Neural crest cell (in vitro differentiated cells): ENCODE results near the gene MARK3. TPM values are rescaled to one million over a fixed set of nuclear protein-coding genes. Genes with fewer than 3 reads are reported as not detected.

Experiments
- DNase-seq: peaks from one replicate; pipeline ENCODE4 v3.0.0; 2021; ENCODE audit warnings: low read depth, mixed read lengths, low spot score
- H3K27ac Mint-ChIP-seq: one replicate; pipeline ENCODE4 v1.8.0; 2021; ENCODE audit warnings: mild to moderate bottlenecking, mixed read lengths; ENCODE audit not compliant: unreplicated experiment
- H3K27me3 Mint-ChIP-seq: 2 replicates; pipeline ENCODE4 v1.8.0; 2021; ENCODE audit warnings: low read depth, mild to moderate bottlenecking, mixed read lengths
- H3K36me3 Mint-ChIP-seq: 2 replicates; pipeline ENCODE4 v1.8.0; 2021; ENCODE audit warnings: low read depth, mild to moderate bottlenecking, mixed read lengths
- H3K4me1 Mint-ChIP-seq: 2 replicates; pipeline ENCODE4 v1.8.0; 2021; ENCODE audit warnings: mixed read lengths
- H3K4me3 Mint-ChIP-seq: one replicate; pipeline ENCODE4 v1.8.0; 2021; ENCODE audit warnings: mild to moderate bottlenecking, mixed read lengths
- H3K9me3 Mint-ChIP-seq: 2 replicates; pipeline ENCODE4 v1.8.0; 2021; ENCODE audit warnings: mixed read lengths
- total RNA-seq: library from RNA; stranded (reverse); gene quantifications from 2 replicates; pipeline ENCODE4 v1.2.1, GENCODE V29; 2021
- TF ChIP-seq, protein P1 (sequence below): fragments of 200-600 bp; sonication (generic); conservative IDR thresholded peaks from 2 replicates; pipeline ENCODE4 v1.5.0; 2021; ENCODE audit warnings: antibody characterized with exemption, mild to moderate bottlenecking

MARK3 gene
- total RNA-seq, 1 donor from 2014 or later, result 98.8 TPM

DNA sequence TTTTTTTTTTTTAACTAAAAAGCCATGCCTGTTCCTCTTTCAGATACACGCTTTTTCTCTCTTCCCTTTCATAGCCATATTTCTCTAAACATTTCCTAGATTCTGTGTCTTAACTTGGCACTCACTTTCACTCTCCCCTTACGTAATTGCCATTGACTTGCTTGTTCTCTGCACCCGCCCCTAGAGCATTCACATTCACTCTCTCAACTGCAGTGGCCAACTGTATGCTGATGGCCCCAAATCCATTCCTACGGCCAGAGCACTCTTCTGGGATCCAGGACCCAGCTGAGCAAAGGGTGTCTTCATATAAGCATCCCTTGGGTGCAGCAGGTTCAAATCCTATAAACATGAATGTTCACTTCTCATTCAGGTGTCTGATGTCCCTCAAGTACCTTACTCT is 77.9 kb downstream of the MARK3 start:
- DNase-seq, result no peak
- Mint-ChIP-seq H3K4me1 (no peaks in the 10 kb centered on the region), H3K27ac (no peak overlapping the region), H3K4me3 (no peak overlapping the region), H3K9me3 (no peaks in the 10 kb centered on the region), H3K27me3 (no peaks in the 10 kb centered on the region), H3K36me3 (peaks cover 13% of the 10 kb centered on the region)
- TF ChIP-seq, protein P1, sequence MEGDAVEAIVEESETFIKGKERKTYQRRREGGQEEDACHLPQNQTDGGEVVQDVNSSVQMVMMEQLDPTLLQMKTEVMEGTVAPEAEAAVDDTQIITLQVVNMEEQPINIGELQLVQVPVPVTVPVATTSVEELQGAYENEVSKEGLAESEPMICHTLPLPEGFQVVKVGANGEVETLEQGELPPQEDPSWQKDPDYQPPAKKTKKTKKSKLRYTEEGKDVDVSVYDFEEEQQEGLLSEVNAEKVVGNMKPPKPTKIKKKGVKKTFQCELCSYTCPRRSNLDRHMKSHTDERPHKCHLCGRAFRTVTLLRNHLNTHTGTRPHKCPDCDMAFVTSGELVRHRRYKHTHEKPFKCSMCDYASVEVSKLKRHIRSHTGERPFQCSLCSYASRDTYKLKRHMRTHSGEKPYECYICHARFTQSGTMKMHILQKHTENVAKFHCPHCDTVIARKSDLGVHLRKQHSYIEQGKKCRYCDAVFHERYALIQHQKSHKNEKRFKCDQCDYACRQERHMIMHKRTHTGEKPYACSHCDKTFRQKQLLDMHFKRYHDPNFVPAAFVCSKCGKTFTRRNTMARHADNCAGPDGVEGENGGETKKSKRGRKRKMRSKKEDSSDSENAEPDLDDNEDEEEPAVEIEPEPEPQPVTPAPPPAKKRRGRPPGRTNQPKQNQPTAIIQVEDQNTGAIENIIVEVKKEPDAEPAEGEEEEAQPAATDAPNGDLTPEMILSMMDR, result no peak

DNA sequence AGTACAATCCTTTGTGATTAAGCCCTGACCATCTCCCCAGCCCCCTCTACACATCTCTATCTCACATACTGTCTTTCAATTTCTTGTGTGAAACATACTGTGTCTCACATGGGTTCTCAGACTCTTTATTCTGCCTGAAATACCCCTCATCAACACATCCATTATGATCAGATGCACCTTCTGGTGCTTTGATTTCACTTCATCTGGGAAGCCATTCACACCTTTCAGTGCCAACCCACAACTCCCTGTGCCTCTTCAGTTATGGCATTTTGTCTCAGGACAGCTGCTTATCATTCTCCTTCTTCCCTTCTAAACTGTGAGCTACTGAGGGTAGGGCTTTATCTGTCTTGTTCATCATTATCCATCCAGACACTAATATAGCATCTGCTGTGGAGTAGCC is 78.6 kb downstream of the MARK3 start:
- no peaks in the 10 kb centered on the region for H3K9me3 Mint-ChIP-seq
- no peak overlapping the region for H3K4me3 Mint-ChIP-seq
- H3K27ac Mint-ChIP-seq, result no peak overlapping the region
- TF ChIP-seq, protein P1, result no peak
- no peak for DNase-seq
- H3K27me3 Mint-ChIP-seq, result no peaks in the 10 kb centered on the region
- peaks cover 13% of the 10 kb centered on the region for H3K36me3 Mint-ChIP-seq
- H3K4me1 Mint-ChIP-seq, result no peaks in the 10 kb centered on the region

GRCh38 chr14:103472939-103473338 is 87.7 kb downstream of the MARK3 start:
- Mint-ChIP-seq H3K4me3 (no peak overlapping the region), H3K36me3 (peaks cover 20% of the 10 kb centered on the region), H3K27ac (no peak overlapping the region), H3K4me1 (peaks cover 13% of the 10 kb centered on the region), H3K9me3 (no peaks in the 10 kb centered on the region), H3K27me3 (no peaks in the 10 kb centered on the region)
- no peak for DNase-seq
- TF ChIP-seq, protein P1, result no peak

- Mint-ChIP-seq H3K27me3 (no peaks in the 10 kb centered on the region), H3K4me1 (peaks cover 13% of the 10 kb centered on the region), H3K4me3 (no peak overlapping the region), H3K9me3 (no peaks in the 10 kb centered on the region), H3K27ac (no peak overlapping the region), H3K36me3 (peaks cover 20% of the 10 kb centered on the region)
- no peak for DNase-seq
- TF ChIP-seq, protein P1, result no peak
These were observed 89.7 kb downstream of the MARK3 start for GRCh38 chr14:103474893-103475292.

DNA sequence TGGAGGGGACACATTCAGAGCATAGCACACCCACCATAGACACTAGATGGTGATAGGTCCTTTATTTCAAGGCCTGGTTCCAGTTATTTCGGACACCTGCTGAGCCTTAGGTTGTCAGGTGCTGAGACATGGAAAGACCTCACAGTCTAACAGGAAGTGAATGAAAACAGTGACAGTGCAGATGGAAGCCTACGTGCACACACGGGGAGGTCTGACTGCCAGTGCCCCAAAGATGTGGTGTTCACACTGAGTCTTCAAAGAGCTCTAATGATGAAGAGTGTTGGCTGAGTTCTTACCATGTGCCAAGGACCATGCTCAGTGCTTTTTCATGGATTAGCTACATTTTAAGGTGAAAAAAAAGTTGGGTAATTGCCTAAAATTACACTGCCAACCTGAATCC is 90.8 kb downstream of the MARK3 start:
- Mint-ChIP-seq H3K9me3 (no peaks in the 10 kb centered on the region), H3K36me3 (peaks cover 20% of the 10 kb centered on the region), H3K4me3 (no peak overlapping the region), H3K4me1 (peaks cover 13% of the 10 kb centered on the region), H3K27me3 (no peaks in the 10 kb centered on the region), H3K27ac (no peak overlapping the region)
- DNase-seq, result no peak
- TF ChIP-seq, protein P1, result no peak

- H3K27ac Mint-ChIP-seq, result no peak overlapping the region
These were observed 91.4 kb downstream of the MARK3 start for GRCh38 chr14:103476631-103477030.

More at GRCh38 chr14:103476631-103477030, 91.4 kb downstream of the MARK3 start:
- no peak for DNase-seq
- Mint-ChIP-seq H3K4me1 (peaks cover 13% of the 10 kb centered on the region), H3K36me3 (peaks cover 21% of the 10 kb centered on the region), H3K9me3 (no peaks in the 10 kb centered on the region), H3K4me3 (no peak overlapping the region), H3K27me3 (no peaks in the 10 kb centered on the region)
- TF ChIP-seq, protein P1, result no peak
